CD8-positive, alpha-beta memory T cell (primary cell): ENCODE measurements around the gene OCSTAMP. TPM values are rescaled to one million over a fixed set of nuclear protein-coding genes. Genes with fewer than 3 reads are reported as not detected.

ENCODE experiments used
- CTCF ChIA-PET: fragments of 350-600 bp; sonication (Branson Sonifier 250); formaldehyde crosslinking; loops from one replicate; lab custom pipeline; 2021; ENCODE audit warnings: antibody characterized with exemption; lab: Charles Lee
- POLR2A ChIA-PET: fragments of 350-600 bp; sonication (Branson Sonifier 250); formaldehyde crosslinking; loops from one replicate; lab custom pipeline; 2021; ENCODE audit warnings: antibody characterized with exemption; lab: Charles Lee
- DNase-seq, 5 donors: peaks; one replicate each; pipeline versions ENCODE4 v3.0.0 to v3.0.0-alpha.2; 2020 to 2022; ENCODE audit warnings: mixed read lengths in 1 of 5
- H3K27ac ChIP-seq: one replicate; pipeline ENCODE4 v1.7.0; 2013; ENCODE audit warnings: low read depth, mild to moderate bottlenecking, low read length, moderate library complexity
- H3K27me3 ChIP-seq: 2 replicates; pipeline ENCODE4 v1.7.0; 2013; ENCODE audit warnings: low read length, mild to moderate bottlenecking; ENCODE audit not compliant: insufficient read depth, poor library complexity, severe bottlenecking
- H3K36me3 ChIP-seq: 2 replicates; pipeline ENCODE4 v1.7.0; 2013; ENCODE audit warnings: mild to moderate bottlenecking, low read length, moderate library complexity; ENCODE audit not compliant: insufficient read depth
- H3K4me1 ChIP-seq: 2 replicates; pipeline ENCODE4 v1.7.0; 2013; ENCODE audit warnings: mild to moderate bottlenecking, low read length, moderate library complexity; ENCODE audit not compliant: insufficient read depth
- H3K4me3 ChIP-seq: 2 replicates; pipeline ENCODE4 v1.7.0; 2013; ENCODE audit warnings: mild to moderate bottlenecking, low read length
- H3K9me3 ChIP-seq: 2 replicates; pipeline ENCODE4 v1.7.0; 2013; ENCODE audit warnings: mild to moderate bottlenecking, low read length
- H3K27ac Mint-ChIP-seq, 8 donors: one replicate each; pipeline ENCODE4 v1.8.0; 2020 to 2021; ENCODE audit warnings: mixed read lengths in 8 of 8, mild to moderate bottlenecking in 6 of 8, inconsistent platforms in 3 of 8, moderate library complexity in 3 of 8
- H3K27me3 Mint-ChIP-seq, 2 donors: one replicate each; pipeline ENCODE4 v1.8.0; 2020 to 2021; ENCODE audit warnings: mixed read lengths in 2 of 2, mild to moderate bottlenecking in 1 of 2, moderate library complexity in 1 of 2
- H3K36me3 Mint-ChIP-seq, 3 donors: one replicate each; pipeline ENCODE4 v1.8.0; 2020 to 2021; ENCODE audit warnings: mixed read lengths in 3 of 3, inconsistent platforms in 1 of 3, mild to moderate bottlenecking in 1 of 3
- H3K4me1 Mint-ChIP-seq, 3 donors: one replicate each; pipeline ENCODE4 v1.8.0; 2020 to 2021; ENCODE audit warnings: mixed read lengths in 3 of 3, inconsistent platforms in 1 of 3, mild to moderate bottlenecking in 1 of 3
- H3K4me3 Mint-ChIP-seq, 7 donors: one replicate each; pipeline ENCODE4 v1.8.0; 2020 to 2021; ENCODE audit warnings: mixed read lengths in 7 of 7, mild to moderate bottlenecking in 6 of 7, moderate library complexity in 4 of 7, inconsistent platforms in 2 of 7
- H3K9me3 Mint-ChIP-seq, 5 donors: one replicate each; pipeline ENCODE4 v1.8.0; 2020 to 2022; ENCODE audit warnings: mixed read lengths in 5 of 5, mild to moderate bottlenecking in 3 of 5, moderate library complexity in 2 of 5, inconsistent platforms in 1 of 5
- polyA plus RNA-seq: library from polyadenylated mRNA; unstranded; fragments of 300-500 nt; fragmentation: Illumina TruSeq; gene quantifications from one replicate; pipeline ENCODE4 v1.2.3, GENCODE V29; 2021
- total RNA-seq, 2 experiments: library from RNA; stranded (reverse); gene quantifications; one replicate each; pipeline ENCODE4 v1.2.3, GENCODE V29; 2021

OCSTAMP gene
- total RNA-seq = not detected
- polyA plus RNA-seq = not detected

- Histone ChIP-seq H3K27ac (no peak within 1 kb of the TSS), H3K4me3 (no peak within 1 kb of the TSS)
- POLR2A ChIA-PET = no interaction called here
Measured at GRCh38 chr20:46550461-46550860, at the start of gene OCSTAMP. TSS of gene OCSTAMP (minus strand) at chr20:46550654. CDS start at chr20:46550560, 94 bp downstream.

DNA sequence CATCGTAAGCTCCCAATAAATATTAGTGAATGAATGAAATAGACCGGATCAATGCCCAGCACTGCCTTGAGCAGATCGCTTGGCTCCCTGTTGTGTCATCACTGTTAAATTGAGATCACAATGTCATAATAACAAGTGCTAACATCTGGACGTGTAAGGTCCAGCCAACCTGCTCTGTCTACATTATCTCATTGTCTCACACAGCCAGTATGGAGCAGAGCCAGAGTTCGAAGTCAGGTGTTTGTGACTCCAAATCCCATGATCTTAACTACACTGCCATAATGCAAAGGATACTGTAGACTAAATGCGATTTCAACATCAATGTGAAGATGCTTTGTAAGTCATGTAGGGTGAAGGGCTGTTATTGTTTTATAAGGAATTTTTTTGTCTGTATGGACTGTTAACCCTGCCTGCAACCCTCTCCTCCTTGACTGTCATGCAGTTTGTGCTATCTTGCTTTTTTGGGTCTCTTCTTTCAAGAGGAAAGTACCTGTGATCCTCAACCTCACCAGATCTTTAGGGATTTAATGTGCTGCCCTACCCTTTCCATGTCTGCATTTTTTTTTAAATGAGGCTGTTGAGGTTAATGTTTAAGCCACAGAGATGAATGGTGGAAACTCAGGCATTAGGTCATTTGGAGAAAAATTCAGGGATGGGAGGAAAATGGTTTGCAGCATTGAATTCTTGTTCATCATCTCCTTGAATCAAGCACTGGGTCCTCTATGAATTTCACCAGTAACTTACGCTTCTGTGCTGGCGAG lies 49.0 kb upstream of the OCSTAMP start:
- Mint-ChIP-seq H3K4me3 (no peak overlapping the region), H3K36me3 (peaks cover 0 to 7% (median 0%) of the 10 kb centered on the region in 3 donors), H3K9me3 (no peaks in the 10 kb centered on the region), H3K27me3 (peaks cover 6 to 23% of the 10 kb centered on the region in 2 donors), H3K4me1 (no peaks in the 10 kb centered on the region), H3K27ac (no peak overlapping the region)
- Histone ChIP-seq H3K9me3 (no peaks in the 10 kb centered on the region), H3K36me3 (no peaks in the 10 kb centered on the region), H3K4me3 (no peak overlapping the region), H3K4me1 (no peaks in the 10 kb centered on the region), H3K27me3 (no peaks in the 10 kb centered on the region), H3K27ac (no peak overlapping the region)
- ChIA-PET POLR2A (no interaction called here), CTCF (no interaction called here)
- DNase-seq = no peak

More at GRCh38 chr20:46550461-46550860, at the start of gene OCSTAMP:
- Mint-ChIP-seq H3K36me3 (no peaks in the 10 kb centered on the region), H3K4me1 (peaks cover 20 to 29% (median 27%) of the 10 kb centered on the region in 3 donors), H3K9me3 (no peaks in the 10 kb centered on the region), H3K27ac (no peak within 1 kb of the TSS), H3K4me3 (no peak within 1 kb of the TSS), H3K27me3 (no peaks in the 10 kb centered on the region)
- CTCF ChIA-PET = interaction anchor here (1.7 kb wide), 1 partner anchor 12 kb away, joined by 4 read pairs; no protein-coding TSS in a partner anchor
- DNase-seq = no peak
- H3K36me3 ChIP-seq = no peaks in the 10 kb centered on the region
- peaks cover 14% of the 10 kb centered on the region for H3K4me1 ChIP-seq
- no peaks in the 10 kb centered on the region for H3K9me3 ChIP-seq
- H3K27me3 ChIP-seq = no peaks in the 10 kb centered on the region

DNA sequence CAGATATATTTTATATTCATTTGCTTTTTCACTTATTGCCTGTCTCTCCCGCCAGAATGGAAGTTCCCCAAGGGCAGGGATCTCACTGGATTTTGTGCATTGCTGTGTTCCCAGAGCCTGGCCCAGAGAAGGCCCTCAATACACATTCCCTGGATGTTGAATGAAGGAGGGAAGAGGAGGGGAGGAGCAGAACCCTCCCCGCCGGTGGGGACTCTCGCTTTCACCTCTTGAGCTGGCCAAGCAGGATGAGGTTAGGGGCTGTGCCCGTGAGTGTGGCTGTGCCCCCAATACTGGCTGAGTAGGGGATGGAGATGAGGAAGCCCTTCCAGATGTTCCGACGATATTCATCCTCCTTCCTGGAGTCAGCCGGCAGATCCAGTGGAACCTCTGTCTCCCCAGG lies 45.5 kb upstream of the OCSTAMP start:
- Histone ChIP-seq H3K4me3 (no peak overlapping the region), H3K9me3 (no peaks in the 10 kb centered on the region), H3K4me1 (no peaks in the 10 kb centered on the region), H3K27ac (no peak overlapping the region), H3K27me3 (no peaks in the 10 kb centered on the region), H3K36me3 (no peaks in the 10 kb centered on the region)
- Mint-ChIP-seq H3K27me3 (peaks cover 4 to 25% of the 10 kb centered on the region in 2 donors), H3K36me3 (peaks cover 0 to 4% (median 0%) of the 10 kb centered on the region in 3 donors), H3K9me3 (no peaks in the 10 kb centered on the region), H3K4me1 (no peaks in the 10 kb centered on the region), H3K27ac (no peak overlapping the region), H3K4me3 (no peak overlapping the region)
- POLR2A ChIA-PET = no interaction called here
- no peak for DNase-seq
- CTCF ChIA-PET = no interaction called here

GRCh38 chr20:46594725-46595124 lies 44.3 kb upstream of the OCSTAMP start:
- H3K27ac Mint-ChIP-seq = no peak overlapping the region

GRCh38 chr20:46592580-46593362 lies 42.3 kb upstream of the OCSTAMP start:
- H3K36me3 Mint-ChIP-seq = no peaks in the 10 kb centered on the region
- H3K4me1 ChIP-seq = no peaks in the 10 kb centered on the region
- no peaks in the 10 kb centered on the region for H3K27me3 ChIP-seq
- no peak overlapping the region for H3K4me3 ChIP-seq
- no peaks in the 10 kb centered on the region for H3K9me3 Mint-ChIP-seq
- peaks cover 0 to 15% of the 10 kb centered on the region in 2 donors for H3K27me3 Mint-ChIP-seq
- CTCF ChIA-PET = no interaction called here
- no peak overlapping the region for H3K27ac Mint-ChIP-seq
- no peaks in the 10 kb centered on the region for H3K36me3 ChIP-seq
- POLR2A ChIA-PET = no interaction called here
- H3K27ac ChIP-seq = no peak overlapping the region
- no peaks in the 10 kb centered on the region for H3K9me3 ChIP-seq
- H3K4me3 Mint-ChIP-seq = no peak overlapping the region
- peaks cover 6 to 8% (median 7%) of the 10 kb centered on the region in 3 donors for H3K4me1 Mint-ChIP-seq
- no peak for DNase-seq

More at GRCh38 chr20:46594725-46595124, 44.3 kb upstream of the OCSTAMP start:
- no peaks in the 10 kb centered on the region for H3K9me3 ChIP-seq
- no peak overlapping the region for H3K27ac ChIP-seq
- Mint-ChIP-seq H3K36me3 (no peaks in the 10 kb centered on the region), H3K4me3 (no peak overlapping the region), H3K9me3 (no peaks in the 10 kb centered on the region), H3K4me1 (no peaks in the 10 kb centered on the region), H3K27me3 (peaks cover 1 to 21% of the 10 kb centered on the region in 2 donors)
- H3K36me3 ChIP-seq = no peaks in the 10 kb centered on the region
- H3K4me3 ChIP-seq = no peak overlapping the region
- no peaks in the 10 kb centered on the region for H3K4me1 ChIP-seq
- ChIA-PET CTCF (no interaction called here), POLR2A (no interaction called here)
- no peaks in the 10 kb centered on the region for H3K27me3 ChIP-seq
- no peak for DNase-seq

- Histone ChIP-seq H3K4me3 (no peak overlapping the region), H3K27ac (no peak overlapping the region), H3K27me3 (no peaks in the 10 kb centered on the region), H3K36me3 (no peaks in the 10 kb centered on the region), H3K9me3 (no peaks in the 10 kb centered on the region), H3K4me1 (no peaks in the 10 kb centered on the region)
- Mint-ChIP-seq H3K27me3 (peaks cover 0 to 5% of the 10 kb centered on the region in 2 donors), H3K4me3 (no peak overlapping the region), H3K9me3 (no peaks in the 10 kb centered on the region), H3K27ac (no peak overlapping the region), H3K36me3 (no peaks in the 10 kb centered on the region), H3K4me1 (peaks cover 6 to 8% (median 7%) of the 10 kb centered on the region in 3 donors)
- ChIA-PET POLR2A (no interaction called here), CTCF (no interaction called here)
- no peak for DNase-seq
Measured at GRCh38 chr20:46590443-46590842, 40.0 kb upstream of the OCSTAMP start.

- Mint-ChIP-seq H3K9me3 (no peaks in the 10 kb centered on the region), H3K4me1 (peaks cover 6 to 8% (median 7%) of the 10 kb centered on the region in 3 donors), H3K27me3 (peaks cover 3% of the 10 kb centered on the region in 2 donors), H3K4me3 (peak overlapping the region in 2 of 7 donors; percentile 9 to 55), H3K27ac (peak overlapping the region in 2 of 8 donors; percentile 14 to 49), H3K36me3 (no peaks in the 10 kb centered on the region)
- POLR2A ChIA-PET = no interaction called here
- no peaks in the 10 kb centered on the region for H3K9me3 ChIP-seq
- CTCF ChIA-PET = no interaction called here
- H3K27ac ChIP-seq = no peak overlapping the region
- H3K4me3 ChIP-seq = no peak overlapping the region
- DNase-seq = no peak
- H3K4me1 ChIP-seq = no peaks in the 10 kb centered on the region
- no peaks in the 10 kb centered on the region for H3K27me3 ChIP-seq
- no peaks in the 10 kb centered on the region for H3K36me3 ChIP-seq
Measured at GRCh38 chr20:46588532-46589511, 38.4 kb upstream of the OCSTAMP start.
